HG03103 (cell line): ENCODE measurements around the gene RILPL1.
"Not testable (repeated sequence)": the region's sequence is repeated elsewhere in the genome, so short reads cannot be mapped to it uniquely, and the experiment has no call there.

ENCODE experiments used
- ATAC-seq: cut with Tn5 transposase; IDR thresholded peaks from one replicate; pipeline ENCODE4 v1.9.1; 2021; ENCODE audit warnings: low read depth; ENCODE audit not compliant: unreplicated experiment

The RILPL1 gene

GRCh38 chr12:123472438-123472849 is 61.1 kb downstream of the RILPL1 start:
- no peak for ATAC-seq

GRCh38 chr12:123471374-123472068 is 62.0 kb downstream of the RILPL1 start:
- ATAC-seq = no peak

- ATAC-seq = no peak
Observed at GRCh38 chr12:123469978-123470377, 63.5 kb downstream of the RILPL1 start.

- ATAC-seq = no peak
Observed at GRCh38 chr12:123468786-123469185, 64.7 kb downstream of the RILPL1 start.

GRCh38 chr12:123465084-123465483 is 68.4 kb downstream of the RILPL1 start:
- no peak for ATAC-seq

GRCh38 chr12:123463174-123463573 is 70.3 kb downstream of the RILPL1 start:
- not testable (repeated sequence) for ATAC-seq

- ATAC-seq = no peak
Observed at GRCh38 chr12:123457980-123458779, 75.3 kb downstream of the RILPL1 start, which contains the start of gene SNRNP35. Gene SNRNP35, plus strand, starts transcription at chr12:123458139. Its CDS starts 7,402 bp downstream, at chr12:123465541.

GRCh38 chr12:123453165-123453564 is 80.4 kb downstream of the RILPL1 start:
- ATAC-seq = no peak

GRCh38 chr12:123452276-123452550 is 81.3 kb downstream of the RILPL1 start:
- not testable (repeated sequence) for ATAC-seq

GRCh38 chr12:123450636-123451035 is 82.9 kb downstream of the RILPL1 start:
- no peak for ATAC-seq

GRCh38 chr12:123449856-123450255 is 83.7 kb downstream of the RILPL1 start:
- no peak for ATAC-seq

GRCh38 chr12:123449249-123449733 is 84.2 kb downstream of the RILPL1 start:
- no peak for ATAC-seq

GRCh38 chr12:123446333-123446713 is 87.2 kb downstream of the RILPL1 start:
- ATAC-seq = no peak

- ATAC-seq = no peak
Observed at GRCh38 chr12:123445388-123446332, 87.9 kb downstream of the RILPL1 start.

GRCh38 chr12:123444092-123445026 is 89.2 kb downstream of the RILPL1 start:
- no peak for ATAC-seq

GRCh38 chr12:123442774-123443173 is 90.7 kb downstream of the RILPL1 start:
- ATAC-seq = no peak

- no peak for ATAC-seq
Observed at GRCh38 chr12:123441523-123442164, 91.9 kb downstream of the RILPL1 start.

- peak; percentile 76 for ATAC-seq
Observed at GRCh38 chr12:123436017-123436964, 97.2 kb downstream of the RILPL1 start, which contains the start of gene RILPL2. Gene RILPL2, minus strand, starts transcription at chr12:123436684. Its CDS starts 264 bp downstream, at chr12:123436420.
